Measurements from ENCODE around the gene SEH1L.

SEH1L gene

DNA sequence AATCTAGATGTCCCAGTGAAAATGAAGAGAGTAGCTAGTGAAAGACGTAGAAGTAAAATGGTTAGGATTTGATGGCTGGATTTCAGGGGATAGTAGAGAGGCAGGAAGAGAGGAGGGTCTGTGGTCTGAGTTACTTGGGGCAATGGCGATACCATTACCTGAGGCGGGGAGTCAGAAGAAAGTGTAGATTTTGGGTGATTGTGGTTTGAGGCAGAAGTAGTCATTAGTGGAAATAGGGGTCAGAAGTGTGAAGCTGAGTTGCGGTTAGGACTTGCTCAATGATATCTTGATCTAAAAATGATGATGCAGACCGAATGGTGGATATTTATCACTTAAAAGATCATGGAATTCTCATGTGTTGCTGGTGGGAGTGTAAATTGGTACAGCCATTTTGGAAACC is 84.4 kb downstream of the SEH1L start:
- H3K27me3 ChIP-seq (ENCODE audit: low read depth, low read length): no peaks in the 10 kb centered on the region
- H2AFZ ChIP-seq (ENCODE audit: low read depth, low read length): no peak overlapping the region
- no peak overlapping the region for H3K4me2 ChIP-seq (ENCODE audit: low read length)
- H3K4me3 ChIP-seq (ENCODE audit: low read length): no peak overlapping the region
- no peaks in the 10 kb centered on the region for H3K4me1 ChIP-seq (ENCODE audit: low read length)
- peaks cover 63% of the 10 kb centered on the region for H3K36me3 ChIP-seq (replicated peaks; ENCODE audit: low read depth, low read length)
- no peak overlapping the region for H3K9ac ChIP-seq (ENCODE audit: low read length)
- H4K20me1 ChIP-seq (ENCODE audit: insufficient read depth, low read length): peaks cover 5% of the 10 kb centered on the region; the same call in 1 of the 2 replicates
- no peaks in the 10 kb centered on the region for H3K9me3 ChIP-seq (ENCODE audit: insufficient read depth, low read length)
- TF ChIP-seq EZH2phosphoT487 (IDR thresholded peaks at IDR 0.05; ENCODE audit: low read depth): no peak
- TF ChIP-seq, protein P1, sequence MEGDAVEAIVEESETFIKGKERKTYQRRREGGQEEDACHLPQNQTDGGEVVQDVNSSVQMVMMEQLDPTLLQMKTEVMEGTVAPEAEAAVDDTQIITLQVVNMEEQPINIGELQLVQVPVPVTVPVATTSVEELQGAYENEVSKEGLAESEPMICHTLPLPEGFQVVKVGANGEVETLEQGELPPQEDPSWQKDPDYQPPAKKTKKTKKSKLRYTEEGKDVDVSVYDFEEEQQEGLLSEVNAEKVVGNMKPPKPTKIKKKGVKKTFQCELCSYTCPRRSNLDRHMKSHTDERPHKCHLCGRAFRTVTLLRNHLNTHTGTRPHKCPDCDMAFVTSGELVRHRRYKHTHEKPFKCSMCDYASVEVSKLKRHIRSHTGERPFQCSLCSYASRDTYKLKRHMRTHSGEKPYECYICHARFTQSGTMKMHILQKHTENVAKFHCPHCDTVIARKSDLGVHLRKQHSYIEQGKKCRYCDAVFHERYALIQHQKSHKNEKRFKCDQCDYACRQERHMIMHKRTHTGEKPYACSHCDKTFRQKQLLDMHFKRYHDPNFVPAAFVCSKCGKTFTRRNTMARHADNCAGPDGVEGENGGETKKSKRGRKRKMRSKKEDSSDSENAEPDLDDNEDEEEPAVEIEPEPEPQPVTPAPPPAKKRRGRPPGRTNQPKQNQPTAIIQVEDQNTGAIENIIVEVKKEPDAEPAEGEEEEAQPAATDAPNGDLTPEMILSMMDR (IDR thresholded peaks at IDR 0.05; ENCODE audit: low read depth, low read length): no peak
- peaks cover 8% of the 10 kb centered on the region; the same call in 1 of the 2 replicates for H3K79me2 ChIP-seq (ENCODE audit: low read length)
- H3K27ac ChIP-seq (ENCODE audit: low read length): no peak overlapping the region

DNA sequence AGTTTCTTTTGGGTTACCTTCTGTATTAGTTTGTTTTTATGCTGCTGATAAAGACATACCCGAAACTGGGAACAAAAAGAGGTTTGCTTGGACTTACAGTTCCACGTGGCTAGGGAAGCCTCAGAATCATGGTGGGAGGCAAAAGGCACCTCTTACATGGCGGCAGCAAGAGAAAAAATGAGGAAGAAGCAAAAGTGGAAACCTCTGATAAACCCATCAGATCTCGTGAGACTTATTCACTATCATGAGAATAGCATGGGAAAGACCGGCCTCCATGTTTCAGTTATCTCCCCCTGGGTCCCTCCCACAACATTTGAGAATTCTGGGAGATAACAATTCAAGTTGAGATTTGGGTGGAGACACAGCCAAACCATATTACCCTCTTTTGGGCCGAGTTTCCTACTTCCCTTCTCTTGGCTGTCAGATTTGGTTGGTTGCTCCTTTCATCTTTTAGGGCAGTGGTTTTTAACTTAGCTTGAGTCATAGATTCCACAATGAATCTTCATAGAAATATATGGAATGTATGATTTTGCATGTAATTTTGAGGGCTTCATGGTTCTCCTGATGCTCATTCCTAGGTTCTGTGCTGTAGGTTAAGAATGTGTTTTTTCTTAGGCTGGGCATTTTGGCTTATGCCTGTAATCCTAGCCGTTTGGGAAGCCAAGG is 87.6 kb downstream of the SEH1L start:
- Histone ChIP-seq H3K4me3 (ENCODE audit: low read length) (no peak overlapping the region), H3K4me1 (ENCODE audit: low read length) (no peaks in the 10 kb centered on the region), H3K27me3 (ENCODE audit: low read depth, low read length) (no peaks in the 10 kb centered on the region), H3K4me2 (ENCODE audit: low read length) (no peak overlapping the region), H3K9me3 (ENCODE audit: insufficient read depth, low read length) (no peaks in the 10 kb centered on the region), H4K20me1 (ENCODE audit: insufficient read depth, low read length) (peaks cover 5% of the 10 kb centered on the region; the same call in 1 of the 2 replicates), H3K36me3 (replicated peaks; ENCODE audit: low read depth, low read length) (peaks cover 53% of the 10 kb centered on the region), H3K79me2 (ENCODE audit: low read length) (peaks cover 5% of the 10 kb centered on the region; the same call in 1 of the 2 replicates), H3K9ac (ENCODE audit: low read length) (no peak overlapping the region), H3K27ac (ENCODE audit: low read length) (no peak overlapping the region), H2AFZ (ENCODE audit: low read depth, low read length) (no peak overlapping the region)
- TF ChIP-seq, protein P1 (IDR thresholded peaks at IDR 0.05; ENCODE audit: low read depth, low read length): no peak
- no peak for TF ChIP-seq EZH2phosphoT487 (IDR thresholded peaks at IDR 0.05; ENCODE audit: low read depth)

DNA sequence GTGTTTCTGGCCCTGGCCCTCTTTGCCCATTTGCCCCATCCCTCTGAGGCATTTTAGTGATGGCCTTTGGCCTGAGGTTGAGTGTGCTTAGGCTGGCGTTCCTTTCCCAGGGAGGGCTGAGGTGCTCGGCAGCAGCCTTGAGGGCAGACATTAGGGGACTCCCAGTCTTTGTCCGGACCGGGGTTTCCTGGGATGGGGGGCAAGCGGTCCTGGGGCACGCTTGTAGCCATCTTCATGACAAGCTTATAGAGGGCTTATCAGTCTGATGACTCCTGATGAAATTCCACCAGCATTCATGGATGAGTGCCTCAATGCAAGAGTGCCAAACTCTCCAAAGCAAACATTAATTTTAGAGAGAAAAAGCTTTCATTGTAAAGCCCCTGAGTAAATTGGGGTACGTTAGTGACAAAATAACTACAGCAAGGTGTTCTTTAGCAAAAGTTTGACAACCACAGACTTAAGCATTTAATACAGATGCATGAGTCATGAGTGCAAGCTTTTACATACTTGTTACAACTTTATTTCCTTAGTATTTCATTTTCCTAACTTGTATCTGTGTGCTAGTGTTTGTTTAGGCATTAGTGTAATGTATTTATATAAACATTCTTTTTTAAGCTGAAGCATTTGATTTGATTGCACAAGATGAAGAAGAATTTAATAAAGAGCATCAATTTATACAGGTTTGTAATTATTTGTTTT is 89.0 kb downstream of the SEH1L start:
- TF ChIP-seq, protein P1 (IDR thresholded peaks at IDR 0.05; ENCODE audit: low read depth, low read length): no peak
- Histone ChIP-seq H4K20me1 (ENCODE audit: insufficient read depth, low read length) (peaks cover 2% of the 10 kb centered on the region; the same call in 1 of the 2 replicates), H3K4me3 (ENCODE audit: low read length) (no peak overlapping the region), H3K9me3 (ENCODE audit: insufficient read depth, low read length) (no peaks in the 10 kb centered on the region), H3K9ac (ENCODE audit: low read length) (no peak overlapping the region), H3K79me2 (ENCODE audit: low read length) (peaks cover 1% of the 10 kb centered on the region; the same call in 1 of the 2 replicates), H3K27ac (ENCODE audit: low read length) (no peak overlapping the region), H2AFZ (ENCODE audit: low read depth, low read length) (no peak overlapping the region), H3K27me3 (ENCODE audit: low read depth, low read length) (no peaks in the 10 kb centered on the region), H3K4me2 (ENCODE audit: low read length) (no peak overlapping the region), H3K36me3 (replicated peaks; ENCODE audit: low read depth, low read length) (peaks cover 43% of the 10 kb centered on the region), H3K4me1 (ENCODE audit: low read length) (no peaks in the 10 kb centered on the region)

Measured in OCI-LY3 (cell line).